HAP-1 (cell line): Measurements from ENCODE around the gene TMEM139.

ENCODE experiments used
- DNase-seq, 2 experiments: peaks; one replicate each; pipeline ENCODE4 v3.0.0-alpha.2; 2016 to 2020; ENCODE audit warnings: low spot score in 2 of 2
- H3K27me3 ChIP-seq: fragments of 250-450 bp; sonication (Bioruptor Pico); 2 replicates; pipeline ENCODE4 v1.5.1; 2020; ENCODE audit warnings: low read depth, mild to moderate bottlenecking, moderate library complexity
- H3K36me3 ChIP-seq: fragments of 250-450 bp; sonication (Bioruptor Pico); replicated peaks from 2 replicates; pipeline ENCODE4 v1.5.1; 2020; ENCODE audit warnings: mild to moderate bottlenecking
- H3K4me1 ChIP-seq: fragments of 250-450 bp; sonication (Bioruptor Pico); 2 replicates; pipeline ENCODE4 v1.5.1; 2020; ENCODE audit warnings: mild to moderate bottlenecking
- H3K4me3 ChIP-seq: fragments of 250-450 bp; sonication (Bioruptor Pico); 2 replicates; pipeline ENCODE4 v1.5.1; 2020; ENCODE audit warnings: mild to moderate bottlenecking, moderate library complexity
- H3K9me3 ChIP-seq: fragments of 250-450 bp; sonication (Bioruptor Pico); 2 replicates; pipeline ENCODE4 v1.5.1; 2020; ENCODE audit warnings: mild to moderate bottlenecking, moderate library complexity
- in situ Hi-C: fragments of 300-500 bp; cut with MboI; formaldehyde crosslinking; loops from 3 replicates; pipeline ENCODE4 v1.14.3; 2020; ENCODE audit warnings: low sequenced_read_pairs, inconsistent platforms, mixed read lengths

The TMEM139 gene

GRCh38 chr7:143304938-143305337 lies 20.2 kb downstream of the TMEM139 start:
- Histone ChIP-seq H3K9me3 (no peaks in the 10 kb centered on the region), H3K36me3 (peaks cover 64% of the 10 kb centered on the region), H3K4me1 (no peaks in the 10 kb centered on the region), H3K4me3 (no peak overlapping the region), H3K27me3 (no peaks in the 10 kb centered on the region)
- in situ Hi-C loops: no loop called here
- no peak for DNase-seq

GRCh38 chr7:143305423-143306070 lies 20.8 kb downstream of the TMEM139 start:
- no peak overlapping the region for H3K4me3 ChIP-seq
- DNase-seq: peak; percentile 16 to 81
- H3K27me3 ChIP-seq: no peaks in the 10 kb centered on the region
- H3K36me3 ChIP-seq: peaks cover 58% of the 10 kb centered on the region
- in situ Hi-C loops: no loop called here
- no peaks in the 10 kb centered on the region for H3K9me3 ChIP-seq
- H3K4me1 ChIP-seq: no peaks in the 10 kb centered on the region

GRCh38 chr7:143308632-143309031 lies 23.9 kb downstream of the TMEM139 start:
- in situ Hi-C loops: no loop called here
- Histone ChIP-seq H3K27me3 (no peaks in the 10 kb centered on the region), H3K4me3 (no peak overlapping the region), H3K36me3 (peaks cover 30% of the 10 kb centered on the region), H3K9me3 (no peaks in the 10 kb centered on the region), H3K4me1 (no peaks in the 10 kb centered on the region)
- no peak for DNase-seq

- Histone ChIP-seq H3K36me3 (no peaks in the 10 kb centered on the region; the same call in 1 of the 2 replicates), H3K27me3 (no peaks in the 10 kb centered on the region), H3K9me3 (no peaks in the 10 kb centered on the region), H3K4me1 (no peaks in the 10 kb centered on the region), H3K4me3 (no peak overlapping the region)
- in situ Hi-C loops: no loop called here
- DNase-seq: no peak
These were observed 29.4 kb downstream of the TMEM139 start for GRCh38 chr7:143314127-143314526.

- Histone ChIP-seq H3K4me3 (no peak within 1 kb of the TSS), H3K4me1 (no peaks in the 10 kb centered on the region), H3K27me3 (no peaks in the 10 kb centered on the region), H3K9me3 (no peaks in the 10 kb centered on the region), H3K36me3 (no peaks in the 10 kb centered on the region)
- in situ Hi-C loops: no loop called here
- no peak for DNase-seq
These were observed 31.0 kb downstream of the TMEM139 start, which contains the start of gene CLCN1 for GRCh38 chr7:143315776-143316175. Gene CLCN1 (plus strand): TSS chr7:143316111. CDS start chr7:143316213, 102 bp downstream.

GRCh38 chr7:143316492-143316891 lies 31.7 kb downstream of the TMEM139 start:
- Histone ChIP-seq H3K4me3 (no peak overlapping the region), H3K4me1 (no peaks in the 10 kb centered on the region), H3K9me3 (no peaks in the 10 kb centered on the region), H3K36me3 (no peaks in the 10 kb centered on the region), H3K27me3 (no peaks in the 10 kb centered on the region)
- no peak for DNase-seq
- in situ Hi-C loops: no loop called here

GRCh38 chr7:143318661-143319060 lies 33.9 kb downstream of the TMEM139 start:
- Histone ChIP-seq H3K36me3 (no peaks in the 10 kb centered on the region), H3K27me3 (no peaks in the 10 kb centered on the region), H3K4me3 (no peak overlapping the region), H3K9me3 (no peaks in the 10 kb centered on the region), H3K4me1 (no peaks in the 10 kb centered on the region)
- no peak for DNase-seq
- in situ Hi-C loops: no loop called here

GRCh38 chr7:143320620-143321019 lies 35.9 kb downstream of the TMEM139 start:
- H3K4me1 ChIP-seq: no peaks in the 10 kb centered on the region
- no peaks in the 10 kb centered on the region for H3K36me3 ChIP-seq
- H3K4me3 ChIP-seq: no peak overlapping the region
- H3K27me3 ChIP-seq: no peaks in the 10 kb centered on the region
- H3K9me3 ChIP-seq: no peaks in the 10 kb centered on the region
- in situ Hi-C loops: no loop called here
- DNase-seq: no peak

GRCh38 chr7:143321242-143321641 lies 36.5 kb downstream of the TMEM139 start:
- Histone ChIP-seq H3K36me3 (no peaks in the 10 kb centered on the region), H3K27me3 (no peaks in the 10 kb centered on the region), H3K4me1 (no peaks in the 10 kb centered on the region), H3K4me3 (no peak overlapping the region), H3K9me3 (no peaks in the 10 kb centered on the region)
- in situ Hi-C loops: no loop called here
- no peak for DNase-seq

- no peak for DNase-seq
- H3K36me3 ChIP-seq: no peaks in the 10 kb centered on the region
- no peak overlapping the region for H3K4me3 ChIP-seq
- H3K27me3 ChIP-seq: no peaks in the 10 kb centered on the region
- no peaks in the 10 kb centered on the region for H3K9me3 ChIP-seq
- no peaks in the 10 kb centered on the region for H3K4me1 ChIP-seq
- in situ Hi-C loops: no loop called here
These were observed 37.0 kb downstream of the TMEM139 start for GRCh38 chr7:143321734-143322133.

GRCh38 chr7:143322760-143323633 lies 38.2 kb downstream of the TMEM139 start:
- Histone ChIP-seq H3K27me3 (no peaks in the 10 kb centered on the region), H3K4me1 (no peaks in the 10 kb centered on the region), H3K36me3 (no peaks in the 10 kb centered on the region), H3K4me3 (no peak overlapping the region), H3K9me3 (no peaks in the 10 kb centered on the region)
- in situ Hi-C loops: no loop called here
- DNase-seq: no peak

- Histone ChIP-seq H3K9me3 (no peaks in the 10 kb centered on the region), H3K36me3 (no peaks in the 10 kb centered on the region), H3K4me1 (no peaks in the 10 kb centered on the region), H3K4me3 (no peak overlapping the region), H3K27me3 (no peaks in the 10 kb centered on the region)
- in situ Hi-C loops: no loop called here
- DNase-seq: no peak
These were observed 38.9 kb downstream of the TMEM139 start for GRCh38 chr7:143323653-143324052.

GRCh38 chr7:143325240-143325639 lies 40.5 kb downstream of the TMEM139 start:
- no peak for DNase-seq
- in situ Hi-C loops: no loop called here
- Histone ChIP-seq H3K4me3 (no peak overlapping the region), H3K27me3 (no peaks in the 10 kb centered on the region), H3K36me3 (no peaks in the 10 kb centered on the region), H3K9me3 (no peaks in the 10 kb centered on the region), H3K4me1 (no peaks in the 10 kb centered on the region)

- no peaks in the 10 kb centered on the region for H3K4me1 ChIP-seq
- H3K4me3 ChIP-seq: no peak overlapping the region
- no peaks in the 10 kb centered on the region for H3K27me3 ChIP-seq
- no peaks in the 10 kb centered on the region for H3K36me3 ChIP-seq
- in situ Hi-C loops: no loop called here
- H3K9me3 ChIP-seq: no peaks in the 10 kb centered on the region
- no peak for DNase-seq
These were observed 43.1 kb downstream of the TMEM139 start for GRCh38 chr7:143327903-143328302.
